Right lobe of liver (tissue), 4 donors: ENCODE data around the gene STN1.

Experiments
- POLR2A ChIP-seq: fragments of 450-650 bp; IDR thresholded peaks from one replicate; pipeline ENCODE4 v1.6.1; 2017; ENCODE audit warnings: antibody characterized with exemption, mild to moderate bottlenecking
- TF ChIP-seq, protein P1 (sequence below), 4 donors: fragments of 200-600 bp in 3 of 4; fragments of 450-650 bp in 1 of 4; IDR thresholded peaks; one replicate each; pipeline versions ENCODE4 v1.5.1 to v1.8.0; 2016 to 2022; ENCODE audit warnings: antibody characterized with exemption in 4 of 4, mild to moderate bottlenecking in 2 of 4
- donor health status: DM: no; HTN: no; CAD: no.
- donor health status: DM: no; HTN: no; CAD: no.
- donor health status: DM: no; HTN: yes; CAD: no.

DNA sequence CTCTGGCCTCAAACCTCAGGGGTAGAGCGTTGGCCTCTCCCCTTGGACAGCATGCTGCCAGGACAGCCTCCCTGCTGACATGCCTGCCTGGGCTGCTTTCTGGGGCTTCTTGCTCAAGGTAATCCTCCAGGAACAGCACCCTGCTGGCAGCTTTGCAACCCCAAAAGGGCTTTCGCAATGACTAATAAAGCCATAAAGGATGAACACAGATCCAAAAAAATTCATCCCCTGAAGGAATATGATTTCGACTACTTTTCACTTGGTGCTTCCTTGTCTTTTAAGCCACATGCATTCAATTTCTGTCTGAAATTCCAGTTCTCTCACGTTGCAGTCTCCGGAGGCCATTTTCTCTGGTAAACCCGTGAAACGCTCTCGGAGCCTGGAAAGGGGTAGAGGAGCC, 47.5 kb downstream of the STN1 start:
- TF ChIP-seq, protein P1, sequence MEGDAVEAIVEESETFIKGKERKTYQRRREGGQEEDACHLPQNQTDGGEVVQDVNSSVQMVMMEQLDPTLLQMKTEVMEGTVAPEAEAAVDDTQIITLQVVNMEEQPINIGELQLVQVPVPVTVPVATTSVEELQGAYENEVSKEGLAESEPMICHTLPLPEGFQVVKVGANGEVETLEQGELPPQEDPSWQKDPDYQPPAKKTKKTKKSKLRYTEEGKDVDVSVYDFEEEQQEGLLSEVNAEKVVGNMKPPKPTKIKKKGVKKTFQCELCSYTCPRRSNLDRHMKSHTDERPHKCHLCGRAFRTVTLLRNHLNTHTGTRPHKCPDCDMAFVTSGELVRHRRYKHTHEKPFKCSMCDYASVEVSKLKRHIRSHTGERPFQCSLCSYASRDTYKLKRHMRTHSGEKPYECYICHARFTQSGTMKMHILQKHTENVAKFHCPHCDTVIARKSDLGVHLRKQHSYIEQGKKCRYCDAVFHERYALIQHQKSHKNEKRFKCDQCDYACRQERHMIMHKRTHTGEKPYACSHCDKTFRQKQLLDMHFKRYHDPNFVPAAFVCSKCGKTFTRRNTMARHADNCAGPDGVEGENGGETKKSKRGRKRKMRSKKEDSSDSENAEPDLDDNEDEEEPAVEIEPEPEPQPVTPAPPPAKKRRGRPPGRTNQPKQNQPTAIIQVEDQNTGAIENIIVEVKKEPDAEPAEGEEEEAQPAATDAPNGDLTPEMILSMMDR (IDR thresholded peaks at IDR 0.05): no peak
- no peak for TF ChIP-seq POLR2A
